HEK293 (cell line): ENCODE data around the gene PSMD8.

Experiments used
- CTCF ChIP-seq: fragments of 450-650 bp; formaldehyde crosslinking; IDR thresholded peaks from 2 replicates; pipeline ENCODE4 v1.5.1; 2016; ENCODE audit warnings: missing biosample characterization, missing genetic modification characterization
- SP2 ChIP-seq: fragments of 450-650 bp; formaldehyde crosslinking; IDR thresholded peaks from 2 replicates; pipeline ENCODE4 v1.5.1; 2016; ENCODE audit warnings: missing biosample characterization, missing genetic modification characterization
- YY1 ChIP-seq: fragments of 450-650 bp; formaldehyde crosslinking; IDR thresholded peaks from 2 replicates; pipeline ENCODE4 v1.5.1; 2018; ENCODE audit warnings: missing biosample characterization, missing genetic modification characterization
- ZNF335 ChIP-seq: fragments of 450-650 bp; formaldehyde crosslinking; conservative IDR thresholded peaks from 2 replicates; pipeline ENCODE4 v1.5.1; 2016; ENCODE audit warnings: missing biosample characterization, missing genetic modification characterization

- TF ChIP-seq SP2, result no peak
- no peak for TF ChIP-seq CTCF (tag by site-specific recombination)
- no peak for TF ChIP-seq YY1 (tag by site-specific recombination)
- no peak for TF ChIP-seq ZNF335
Observed at GRCh38 chr19:38412961-38413360, 38.6 kb downstream of the PSMD8 start.
